ENCODE results near the gene LRRC8B. TPM values are rescaled to one million over a fixed set of nuclear protein-coding genes. Genes with fewer than 3 reads are reported as not detected.
A peak's percentile ranks its signal among the peaks of the same experiment; 100 is the strongest.

Gene LRRC8B
- total and polyA plus RNA-seq, 2 of the 13 experiments (the other 11 are each of a cell fraction or from before 2014, with no cell fraction given), result 4.9 to 7.6 TPM

GRCh38 chr1:89632657-89633247 lies 108.1 kb downstream of the LRRC8B start, which contains the start of gene LRRC8C (continued):
- TF ChIP-seq ZBTB44 (CRISPR knock-in tag; IDR thresholded peaks at IDR 0.05), result no peak
- no peak for TF ChIP-seq EZH2 (conservative IDR thresholded peaks at IDR 0.05; ENCODE audit: low read depth, low read length)
- peak; percentile 39; the same call in 1 of the 2 replicates for TF ChIP-seq CTCF (CRISPR knock-in tag; IDR thresholded peaks at IDR 0.05)
- TF ChIP-seq TAF1 (CRISPR knock-in tag; IDR thresholded peaks at IDR 0.05), result no peak
- no peak for TF ChIP-seq PBX2 (CRISPR knock-in tag; IDR thresholded peaks at IDR 0.05)
- TF ChIP-seq YY1 (IDR thresholded peaks at IDR 0.05; ENCODE audit: insufficient read depth, insufficient replicate concordance, low read depth, low read length), result peak; percentile 13

GRCh38 chr1:89633248-89633799 lies 108.7 kb downstream of the LRRC8B start:
- Histone ChIP-seq H3K27ac (ENCODE audit: extremely low read length, insufficient read depth, low read length) (no peak overlapping the region), H3K27me3 (ENCODE audit: control insufficient read depth in 1 of 2, insufficient read depth in 2 of 2, low read length in 2 of 2) (peaks cover 0 to 45% of the 10 kb centered on the region in 2 experiments; a peak in 4 of 5 replicates), H3K9ac (ENCODE audit: insufficient read depth, low read depth, low read length) (0 out of 2 replicates have a peak overlapping the region, but pooled peaks have one; percentile 33), H3K79me2 (ENCODE audit: insufficient read depth, low read length) (no peaks in the 10 kb centered on the region), H2AFZ (ENCODE audit: low read length) (no peak overlapping the region), H3K4me2 (ENCODE audit: low read depth, low read length) (peak overlapping the region; percentile 98), H3K36me3 (replicated peaks in 1 of 2; ENCODE audit: control insufficient read depth in 1 of 2, insufficient read depth in 2 of 2, low read length in 2 of 2) (no peaks in the 10 kb centered on the region), H3K9me3 (ENCODE audit: low read length) (no peaks in the 10 kb centered on the region), H4K20me1 (ENCODE audit: insufficient read depth, low read length) (no peaks in the 10 kb centered on the region), H3K4me1 (ENCODE audit: insufficient read depth, low read length) (peaks cover 21% of the 10 kb centered on the region), H3K4me3 (replicated peaks in 1 of 3; ENCODE audit: insufficient read depth in 1 of 3, low read depth in 2 of 3, low read length in 3 of 3) (peak overlapping the region; percentile 61 to 86 (median 61))
- WGBS (ENCODE audit: low lambda C conversion rate), result no CpG with 5 or more reads among the region's 57 CpGs
- intact Hi-C loops (cut with micrococcal nuclease; ENCODE audit: unreplicated experiment), result loop anchor here (1.0 kb wide), 1 partner anchor 129 kb away; no protein-coding TSS in a partner anchor
- DNase-seq (ENCODE audit: low spot score) (no peak), ATAC-seq (peak; percentile 79), FAIRE-seq (no peak)
- CTCF ChIA-PET (ENCODE audit: low intra/inter-chr PET ratio, low total read pairs), result no interaction called here
- in situ Hi-C loops (cut with HindIII; ENCODE audit: extremely low pct_ligation_motif_present, low pct_unique_long_range_greater_than_20kb), result no loop called here
- BruUV-seq (replicated peaks), result no TSS peak
- POLR2A ChIA-PET, result no interaction called here
- peak; percentile 21; the same call in 1 of the 2 replicates for TF ChIP-seq KDM2A (CRISPR knock-in tag; IDR thresholded peaks at IDR 0.05; ENCODE audit: borderline replicate concordance, low read depth)
- peak; percentile 39 for TF ChIP-seq AGO1 (IDR thresholded peaks at IDR 0.05; ENCODE audit: low read depth, low read length, poor library complexity, severe bottlenecking)
- peak; percentile 48; the same call in 1 of the 2 replicates for TF ChIP-seq ARID4A (CRISPR knock-in tag; IDR thresholded peaks at IDR 0.05; ENCODE audit: borderline replicate concordance)
- TF ChIP-seq SNAPC5 (CRISPR knock-in tag; IDR thresholded peaks at IDR 0.05; ENCODE audit: borderline replicate concordance), result no peak
- TF ChIP-seq ZNF740 (CRISPR knock-in tag; IDR thresholded peaks at IDR 0.05), result peak; percentile 89
